NCI-H2107 treated with DMSO at 0.1 percent for 48 hours (cell line): Measurements from ENCODE around the gene PRICKLE2.

Experiments
- DNase-seq: peaks from one replicate; lab custom pipeline; 2025; ENCODE audit not compliant: unreplicated experiment; lab: John Stamatoyannopoulos, UW

The PRICKLE2 gene

GRCh38 chr3:64190517-64191515, 34.5 kb downstream of the PRICKLE2 start:
- DNase-seq: no peak

- no peak for DNase-seq
These were observed 36.3 kb downstream of the PRICKLE2 start for GRCh38 chr3:64188810-64189560.

- no peak for DNase-seq
These were observed 38.0 kb downstream of the PRICKLE2 start for GRCh38 chr3:64187065-64187959.

GRCh38 chr3:64186667-64187064, 38.6 kb downstream of the PRICKLE2 start:
- no peak for DNase-seq

GRCh38 chr3:64185436-64185835, 39.8 kb downstream of the PRICKLE2 start:
- DNase-seq: no peak

- DNase-seq: no peak
These were observed 40.6 kb downstream of the PRICKLE2 start for GRCh38 chr3:64184621-64185020.

GRCh38 chr3:64179860-64180259, 45.4 kb downstream of the PRICKLE2 start:
- no peak for DNase-seq

- DNase-seq: no peak
These were observed 46.0 kb downstream of the PRICKLE2 start for GRCh38 chr3:64179249-64179648.

- no peak for DNase-seq
These were observed 46.8 kb downstream of the PRICKLE2 start for GRCh38 chr3:64178419-64178818.

- no peak for DNase-seq
These were observed 48.7 kb downstream of the PRICKLE2 start for GRCh38 chr3:64176461-64176996.

- DNase-seq: no peak
These were observed 50.9 kb downstream of the PRICKLE2 start for GRCh38 chr3:64174328-64174727.

GRCh38 chr3:64173563-64173962, 51.7 kb downstream of the PRICKLE2 start:
- no peak for DNase-seq

GRCh38 chr3:64170270-64170669, 55.0 kb downstream of the PRICKLE2 start:
- DNase-seq: no peak

- DNase-seq: no peak
These were observed 57.4 kb downstream of the PRICKLE2 start for GRCh38 chr3:64167868-64168267.

GRCh38 chr3:64167351-64167750, 57.9 kb downstream of the PRICKLE2 start:
- DNase-seq: no peak

GRCh38 chr3:64166584-64167162, 58.6 kb downstream of the PRICKLE2 start:
- DNase-seq: no peak

- DNase-seq: no peak
These were observed 60.9 kb downstream of the PRICKLE2 start for GRCh38 chr3:64164349-64164748.

GRCh38 chr3:64163755-64164148, 61.5 kb downstream of the PRICKLE2 start:
- no peak for DNase-seq

GRCh38 chr3:64163019-64163754, 62.1 kb downstream of the PRICKLE2 start:
- no peak for DNase-seq
